ENCODE data around the gene DNAH1. TPM values are rescaled to one million over a fixed set of nuclear protein-coding genes. Genes with fewer than 3 reads are reported as not detected.

The DNAH1 gene
- total and polyA plus RNA-seq, 2 experiments from 2014 or later = 0.81 to 1.8 TPM

- Mint-ChIP-seq H3K4me3 (no peak overlapping the region), H3K27ac (no peak overlapping the region), H3K4me1 (peaks cover 30% of the 10 kb centered on the region), H3K9me3 (no peaks in the 10 kb centered on the region), H3K36me3 (ENCODE audit: low read depth) (no peaks in the 10 kb centered on the region; the same call in 2 of the 3 replicates), H3K27me3 (ENCODE audit: insufficient read depth, low read depth, poor library complexity) (peaks cover 29% of the 10 kb centered on the region)
- no peak for ATAC-seq
- no peaks in the 10 kb centered on the region for H3K9me2 ChIP-seq (ENCODE audit: insufficient read depth)
- no peak for DNase-seq (ENCODE audit: low spot score)
- H3K27me3 ChIP-seq (ENCODE audit: insufficient read depth) = no peaks in the 10 kb centered on the region
- H3K79me2 ChIP-seq (replicated peaks; ENCODE audit: insufficient read depth) = no peaks in the 10 kb centered on the region
- TF ChIP-seq, protein P1, sequence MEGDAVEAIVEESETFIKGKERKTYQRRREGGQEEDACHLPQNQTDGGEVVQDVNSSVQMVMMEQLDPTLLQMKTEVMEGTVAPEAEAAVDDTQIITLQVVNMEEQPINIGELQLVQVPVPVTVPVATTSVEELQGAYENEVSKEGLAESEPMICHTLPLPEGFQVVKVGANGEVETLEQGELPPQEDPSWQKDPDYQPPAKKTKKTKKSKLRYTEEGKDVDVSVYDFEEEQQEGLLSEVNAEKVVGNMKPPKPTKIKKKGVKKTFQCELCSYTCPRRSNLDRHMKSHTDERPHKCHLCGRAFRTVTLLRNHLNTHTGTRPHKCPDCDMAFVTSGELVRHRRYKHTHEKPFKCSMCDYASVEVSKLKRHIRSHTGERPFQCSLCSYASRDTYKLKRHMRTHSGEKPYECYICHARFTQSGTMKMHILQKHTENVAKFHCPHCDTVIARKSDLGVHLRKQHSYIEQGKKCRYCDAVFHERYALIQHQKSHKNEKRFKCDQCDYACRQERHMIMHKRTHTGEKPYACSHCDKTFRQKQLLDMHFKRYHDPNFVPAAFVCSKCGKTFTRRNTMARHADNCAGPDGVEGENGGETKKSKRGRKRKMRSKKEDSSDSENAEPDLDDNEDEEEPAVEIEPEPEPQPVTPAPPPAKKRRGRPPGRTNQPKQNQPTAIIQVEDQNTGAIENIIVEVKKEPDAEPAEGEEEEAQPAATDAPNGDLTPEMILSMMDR (conservative IDR thresholded peaks at IDR 0.05; ENCODE audit: low read depth in 2 of 2) = no peak
- H3K4me3 ChIP-seq = no peak overlapping the region
- H3K36me3 ChIP-seq (ENCODE audit: insufficient read depth) = no peaks in the 10 kb centered on the region
- no peak overlapping the region for H2AFZ ChIP-seq
- H4K20me1 ChIP-seq (replicated peaks; ENCODE audit: insufficient read depth) = no peaks in the 10 kb centered on the region; the same call in 1 of the 2 replicates
- H3K4me2 ChIP-seq = no peak overlapping the region
- peaks cover 22% of the 10 kb centered on the region for H3K4me1 ChIP-seq (ENCODE audit: insufficient read depth)
- no peak overlapping the region for H3K27ac ChIP-seq (ENCODE audit: low read depth)
- 0 out of 2 replicates have a peak, but pooled peaks cover 4% of the 10 kb centered on the region for H3F3A ChIP-seq (replicated peaks; ENCODE audit: low read depth)
Measured at GRCh38 chr3:52295671-52296208, 20.4 kb upstream of the DNAH1 start.

GRCh38 chr3:52297242-52298148 lies 18.6 kb upstream of the DNAH1 start:
- TF ChIP-seq EZH2 (IDR thresholded peaks at IDR 0.05; ENCODE audit: low read depth, unreplicated experiment) = no peak
- no peak for TF ChIP-seq NANOG (IDR thresholded peaks at IDR 0.05; ENCODE audit: borderline replicate concordance)
- TF ChIP-seq ZNF114 (CRISPR knock-in tag; IDR thresholded peaks at IDR 0.05) = no peak
- TF ChIP-seq STAT1 (IDR thresholded peaks at IDR 0.05; ENCODE audit: unreplicated experiment) = no peak
- TF ChIP-seq CREB1 (CRISPR knock-in tag; IDR thresholded peaks at IDR 0.05; ENCODE audit: low read depth) = no peak
- TF ChIP-seq EZH2phosphoT487 (IDR thresholded peaks at IDR 0.05; ENCODE audit: unreplicated experiment) = no peak
- no peak for TF ChIP-seq ZNF331 (CRISPR knock-in tag; IDR thresholded peaks at IDR 0.05; ENCODE audit: low read depth)
- Histone ChIP-seq H3K9me2 (ENCODE audit: insufficient read depth) (no peaks in the 10 kb centered on the region), H3K36me3 (ENCODE audit: insufficient read depth) (no peaks in the 10 kb centered on the region), H2AFZ (no peak overlapping the region), H3K4me3 (0 out of 2 replicates have a peak overlapping the region, but pooled peaks have one; percentile 53), H3K27me3 (ENCODE audit: insufficient read depth) (no peaks in the 10 kb centered on the region), H3K4me2 (no peak overlapping the region), H4K20me1 (replicated peaks; ENCODE audit: insufficient read depth) (no peaks in the 10 kb centered on the region; the same call in 1 of the 2 replicates), H3K4me1 (ENCODE audit: insufficient read depth) (peaks cover 23% of the 10 kb centered on the region), H3K27ac (ENCODE audit: low read depth) (no peak overlapping the region), H3K79me2 (replicated peaks; ENCODE audit: insufficient read depth) (no peaks in the 10 kb centered on the region), H3F3A (replicated peaks; ENCODE audit: low read depth) (0 out of 2 replicates have a peak, but pooled peaks cover 4% of the 10 kb centered on the region)
- no peak for DNase-seq (ENCODE audit: low spot score)
- H3K27me3 Mint-ChIP-seq (ENCODE audit: insufficient read depth, low read depth, poor library complexity) = peaks cover 27% of the 10 kb centered on the region
- no peaks in the 10 kb centered on the region for H3K9me3 Mint-ChIP-seq
- H3K4me3 Mint-ChIP-seq = peak overlapping the region; percentile 68; the same call in 2 of the 3 replicates
- H3K36me3 Mint-ChIP-seq (ENCODE audit: low read depth) = no peaks in the 10 kb centered on the region
- peaks cover 31% of the 10 kb centered on the region for H3K4me1 Mint-ChIP-seq
- no peak for ATAC-seq
- 0 out of 2 replicates have a peak overlapping the region, but pooled peaks have one; percentile 32 for H3K27ac Mint-ChIP-seq

All from GM23338 (cell line).